Colon (tissue), 2 donors: Measurements from ENCODE around the gene CHIC2.

Experiments
- FAIRE-seq: peaks from 2 replicates; lab custom pipeline; 2012; peaks lifted over from hg19 to GRCh38; lab: Jason Lieb, UNC
- donor health status: control.
- donor health status: control.

CHIC2 gene

DNA sequence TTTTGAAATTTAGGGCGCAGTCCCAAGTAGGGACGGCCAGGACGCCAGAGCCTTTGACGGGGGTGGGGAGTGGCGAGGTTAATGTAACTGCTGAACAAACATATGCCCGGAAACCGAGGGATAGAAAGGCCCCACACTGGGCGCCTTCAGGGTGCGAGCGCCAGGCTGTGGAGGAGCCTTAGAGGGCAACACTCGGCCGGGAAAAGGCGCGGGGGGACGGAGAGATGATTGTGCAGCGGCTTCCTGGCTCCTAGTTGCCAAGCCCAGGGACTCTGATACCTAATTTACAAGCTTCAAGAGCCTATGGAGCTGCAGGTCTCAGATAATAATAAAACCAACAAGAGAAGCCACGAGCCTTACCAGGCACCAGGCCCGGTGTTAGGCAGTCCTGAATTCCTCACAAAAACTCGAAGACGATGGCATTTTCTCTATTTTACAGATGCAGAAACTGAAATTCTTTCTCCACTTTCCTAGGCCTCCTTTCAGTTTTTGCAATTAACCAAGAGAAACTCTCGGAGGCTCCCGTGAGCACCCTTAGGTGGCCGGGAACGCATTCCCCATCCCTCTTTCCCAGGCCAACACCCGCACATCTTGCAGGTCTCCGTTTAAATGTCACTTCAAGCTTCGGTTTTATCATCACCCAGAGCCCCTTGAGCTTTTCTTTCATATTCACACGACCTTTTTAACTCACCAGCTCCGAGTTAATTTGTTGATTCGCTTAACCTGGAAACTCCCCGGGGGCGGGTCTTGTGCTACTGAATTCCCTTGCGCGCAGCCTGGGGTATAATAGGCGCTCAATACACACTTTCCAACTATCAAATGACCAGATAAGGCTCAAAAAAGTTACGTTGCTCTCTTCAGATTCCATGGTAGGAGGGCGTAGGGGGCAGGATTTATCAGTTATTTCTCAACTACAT lies 29.2 kb upstream of the CHIC2 start:
- no peak for FAIRE-seq

DNA sequence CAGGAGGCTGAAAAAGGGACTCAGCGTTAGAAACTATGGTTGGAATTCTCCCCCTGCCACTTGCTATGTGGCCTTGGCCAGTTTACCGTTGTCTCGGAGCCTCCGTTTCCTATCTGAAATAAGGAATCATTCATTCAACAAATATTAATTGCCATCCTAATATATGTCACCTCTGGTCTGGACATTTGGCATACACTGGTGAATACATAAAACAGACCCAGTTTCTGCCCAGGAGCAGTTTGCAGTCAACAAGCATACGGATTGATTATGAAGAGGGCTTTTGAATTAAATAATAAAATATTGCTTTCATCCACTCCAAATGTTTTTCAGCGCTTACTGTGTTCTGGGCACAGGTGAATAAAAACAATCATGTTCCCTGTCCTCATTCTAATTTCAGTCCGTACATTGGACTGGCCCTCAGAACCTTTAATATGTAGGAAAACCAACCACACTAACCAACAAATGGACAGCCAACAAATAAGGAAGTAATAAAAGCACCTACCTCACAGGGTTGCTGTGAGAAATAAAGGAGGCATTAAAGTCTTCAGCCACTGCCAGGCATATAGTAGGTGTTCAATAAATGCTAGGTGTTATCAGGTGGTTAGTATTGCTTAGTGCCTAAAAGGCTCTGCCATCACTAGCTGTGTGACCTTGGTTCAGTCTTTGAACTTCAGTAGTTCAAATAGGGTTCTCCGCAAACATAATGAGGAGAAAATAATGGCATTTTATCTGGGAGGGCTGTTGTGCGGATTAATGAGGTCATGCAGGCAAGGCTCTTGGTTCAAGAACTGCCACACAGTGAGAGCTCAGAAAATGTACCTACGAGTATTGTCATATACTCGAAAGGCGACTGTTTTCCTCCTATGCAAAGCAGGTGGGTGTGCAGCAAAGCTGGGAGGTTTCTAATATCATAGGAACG lies 28.3 kb upstream of the CHIC2 start:
- no peak for FAIRE-seq

DNA sequence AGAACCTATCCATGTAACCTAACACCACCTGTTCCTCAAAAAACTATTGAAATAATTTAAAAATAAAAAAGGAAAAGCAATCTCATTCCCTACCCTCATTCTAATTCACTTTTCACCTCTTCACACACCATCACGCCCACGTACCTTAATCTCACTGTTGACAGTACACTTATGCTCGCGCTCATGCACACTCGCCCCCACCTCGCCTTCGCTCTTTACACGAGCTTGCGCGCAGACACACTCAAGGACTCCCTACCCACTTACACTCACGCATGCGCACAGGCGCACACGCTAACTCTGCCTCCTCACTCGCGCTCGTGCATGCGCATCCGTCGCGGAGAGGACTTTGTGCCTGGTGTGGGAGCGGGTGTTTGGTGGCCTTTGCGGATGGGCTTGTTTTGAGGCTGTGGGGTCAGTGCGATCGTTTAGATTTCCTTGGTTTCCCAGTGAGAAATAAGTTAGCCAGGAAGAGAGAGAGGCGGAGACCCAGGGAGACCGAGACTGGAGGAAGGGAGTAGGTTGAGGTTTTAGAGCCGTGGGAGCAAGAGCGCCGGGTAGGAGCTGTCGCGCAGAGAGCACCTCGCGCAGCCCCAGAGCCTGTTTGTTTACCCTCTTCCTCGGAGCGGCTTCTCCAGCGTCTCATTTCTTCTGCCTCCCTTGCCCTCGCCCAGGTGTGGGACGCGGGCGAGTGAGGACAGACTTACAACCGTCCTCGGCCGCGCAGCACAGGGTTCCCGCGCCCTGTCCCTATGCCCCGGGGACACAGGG lies 27.4 kb upstream of the CHIC2 start:
- no peak for FAIRE-seq

DNA sequence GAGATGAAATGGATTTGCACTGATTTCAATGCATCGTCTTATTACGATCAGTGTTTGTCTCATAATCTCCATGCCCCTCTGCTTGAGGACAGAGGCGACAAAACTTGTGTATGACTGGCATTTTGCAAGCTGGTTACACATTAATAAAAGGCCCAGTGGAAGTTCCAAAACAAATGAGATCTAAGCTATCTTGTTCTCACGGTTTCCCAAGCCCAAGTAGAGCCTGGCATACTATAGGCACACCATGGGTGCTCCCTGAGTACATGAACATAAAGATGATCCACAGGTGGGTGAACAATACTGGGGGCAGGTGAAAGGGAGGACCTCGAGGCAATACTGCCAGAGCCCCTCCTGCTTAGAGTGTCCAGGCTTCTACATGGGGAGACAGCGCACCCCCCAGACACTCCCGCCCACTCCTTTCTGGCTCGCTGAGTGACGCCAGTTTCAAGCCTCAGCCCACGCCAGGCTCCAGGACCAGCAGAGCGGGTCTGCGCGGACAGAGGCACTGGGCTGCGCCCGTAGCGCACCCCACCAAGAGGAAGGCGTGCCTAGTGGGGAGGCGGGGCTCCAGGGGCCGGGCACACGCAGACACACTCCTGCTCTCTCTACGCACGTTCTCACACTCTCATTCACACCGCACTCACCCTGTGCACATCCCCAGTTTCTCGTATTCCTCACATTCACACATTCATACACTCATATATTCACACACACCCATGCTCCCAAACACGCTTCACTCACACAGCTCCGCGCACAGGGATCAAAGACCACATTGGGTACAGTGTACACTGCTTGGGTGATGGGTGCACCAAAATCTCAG lies 26.6 kb upstream of the CHIC2 start:
- no peak for FAIRE-seq

DNA sequence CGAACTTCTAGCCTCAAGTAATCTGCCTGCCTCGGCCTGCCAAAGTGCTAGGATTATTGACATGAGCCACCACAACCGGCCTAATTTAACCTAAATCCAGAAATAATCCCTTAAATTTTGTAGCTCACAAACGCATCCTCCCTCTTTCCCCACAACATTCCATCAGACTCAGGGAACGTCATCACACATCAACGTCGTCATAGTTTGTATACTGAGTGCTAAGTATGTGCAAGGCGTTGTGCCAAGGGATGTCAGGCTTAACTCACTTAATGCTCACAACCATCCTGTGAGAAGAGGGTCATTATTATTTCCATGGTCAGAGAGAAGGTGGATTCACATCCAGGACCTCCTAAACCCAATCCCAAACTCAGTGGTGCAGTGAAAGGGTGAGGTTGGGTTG lies 26.0 kb upstream of the CHIC2 start:
- FAIRE-seq = no peak

DNA sequence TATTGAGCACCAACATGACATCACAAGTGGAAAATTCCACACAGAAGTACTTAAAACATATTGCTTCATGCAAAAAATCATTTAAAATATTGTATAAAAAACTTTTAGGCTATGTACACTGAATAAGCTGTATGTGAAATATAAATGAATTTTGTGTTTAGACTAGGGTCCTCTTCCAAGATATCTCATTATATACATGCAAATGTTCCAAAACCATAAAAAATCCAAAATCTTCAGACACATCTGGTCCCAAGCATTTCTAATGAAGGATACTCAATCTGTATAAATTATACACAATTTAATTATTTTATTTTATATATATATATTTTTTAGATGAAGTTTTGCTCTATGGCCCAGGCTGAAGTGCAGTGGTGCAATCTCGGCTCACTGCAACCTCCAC lies 25.5 kb upstream of the CHIC2 start:
- FAIRE-seq = no peak

DNA sequence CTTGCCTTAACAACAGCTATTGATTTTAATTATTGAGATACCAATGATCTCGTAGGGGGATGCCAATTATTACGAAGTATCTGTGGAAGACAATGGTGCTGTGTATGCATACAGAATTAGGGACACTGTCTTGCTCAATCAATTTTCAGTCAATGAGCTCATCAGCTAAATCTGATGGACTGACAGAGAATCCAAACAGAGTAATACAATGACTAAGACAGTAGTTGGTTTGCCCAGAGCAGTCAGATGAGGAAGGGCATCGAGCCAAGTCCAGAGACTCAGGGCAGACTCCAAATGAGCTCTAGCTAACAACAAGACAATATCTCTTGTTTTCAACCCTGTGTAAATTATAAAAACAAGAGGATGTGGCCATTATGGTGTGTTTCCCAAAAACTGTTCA lies 20.9 kb upstream of the CHIC2 start:
- no peak for FAIRE-seq

DNA sequence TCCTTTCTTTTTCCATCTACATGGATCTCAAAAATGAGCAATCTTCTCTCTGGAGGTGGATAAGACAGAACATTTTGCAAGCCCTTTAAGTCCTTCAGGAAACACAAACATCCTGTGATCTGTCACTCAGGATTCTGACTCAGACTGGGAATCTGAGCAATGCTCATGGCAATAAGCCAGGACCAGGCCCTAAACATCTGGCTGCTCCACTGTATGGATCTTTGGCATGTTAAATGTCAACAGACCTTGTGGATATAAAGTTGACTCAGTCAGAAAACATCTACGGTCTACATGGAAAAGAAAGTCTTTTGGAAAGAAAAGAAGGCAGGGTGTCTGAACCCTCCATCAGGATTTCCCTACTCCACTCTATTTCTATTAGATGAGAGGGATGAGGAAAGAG lies 17.8 kb upstream of the CHIC2 start:
- FAIRE-seq = no peak

DNA sequence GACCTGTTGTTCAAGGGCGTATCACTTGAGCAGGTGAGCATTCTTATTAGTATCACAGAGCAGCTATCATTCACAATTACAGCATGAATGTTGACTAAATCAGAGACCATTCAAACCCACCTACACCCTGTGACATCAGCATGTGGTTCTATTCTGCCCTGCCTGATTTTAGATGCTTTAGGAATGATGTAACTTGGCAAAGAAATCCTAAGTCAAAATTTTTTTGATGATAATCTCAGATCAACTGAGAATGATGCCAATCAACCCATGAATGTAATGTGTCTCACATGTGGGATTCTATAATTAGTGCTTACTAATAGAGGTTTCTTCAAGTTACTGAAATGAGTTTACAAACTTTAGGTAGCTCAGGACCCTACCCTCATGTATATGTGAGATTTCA lies 13.4 kb upstream of the CHIC2 start:
- FAIRE-seq = no peak

DNA sequence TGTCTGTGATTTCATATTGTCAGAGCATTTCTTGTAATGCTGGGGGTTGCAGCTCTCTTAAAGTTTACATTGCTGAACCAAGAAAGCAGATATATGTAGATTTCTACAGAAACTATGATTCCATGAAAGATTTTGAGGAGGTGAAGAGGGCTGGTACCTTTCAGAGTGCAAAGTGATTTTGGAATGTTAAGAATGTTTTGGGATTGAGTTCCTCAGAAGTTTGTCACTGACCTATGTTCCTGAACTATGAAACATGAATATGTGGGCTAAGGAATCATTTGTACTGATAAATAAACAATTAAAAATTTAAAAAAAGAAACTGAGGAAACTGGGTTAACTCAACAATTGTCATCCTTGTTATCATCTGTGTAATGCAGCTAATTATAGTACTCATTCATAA lies 12.3 kb upstream of the CHIC2 start:
- FAIRE-seq = no peak

DNA sequence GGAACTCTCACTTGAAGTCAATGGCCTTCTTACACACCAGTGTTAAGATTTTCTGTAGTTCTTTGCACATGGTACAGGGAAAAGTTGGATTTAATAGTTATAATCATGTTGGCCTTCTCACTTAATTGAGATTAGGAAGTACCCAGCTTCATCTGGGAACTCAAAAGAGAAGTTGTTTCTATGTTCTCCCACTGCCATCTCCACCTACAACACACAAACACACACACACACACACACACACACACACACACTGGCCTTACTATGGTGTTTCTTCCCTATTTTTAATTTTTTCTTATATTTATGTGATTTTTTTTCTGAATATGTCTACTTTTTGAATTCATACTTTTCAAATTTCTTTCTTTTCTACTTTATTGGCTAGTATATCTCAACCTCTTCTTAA lies 10.0 kb upstream of the CHIC2 start:
- no peak for FAIRE-seq

DNA sequence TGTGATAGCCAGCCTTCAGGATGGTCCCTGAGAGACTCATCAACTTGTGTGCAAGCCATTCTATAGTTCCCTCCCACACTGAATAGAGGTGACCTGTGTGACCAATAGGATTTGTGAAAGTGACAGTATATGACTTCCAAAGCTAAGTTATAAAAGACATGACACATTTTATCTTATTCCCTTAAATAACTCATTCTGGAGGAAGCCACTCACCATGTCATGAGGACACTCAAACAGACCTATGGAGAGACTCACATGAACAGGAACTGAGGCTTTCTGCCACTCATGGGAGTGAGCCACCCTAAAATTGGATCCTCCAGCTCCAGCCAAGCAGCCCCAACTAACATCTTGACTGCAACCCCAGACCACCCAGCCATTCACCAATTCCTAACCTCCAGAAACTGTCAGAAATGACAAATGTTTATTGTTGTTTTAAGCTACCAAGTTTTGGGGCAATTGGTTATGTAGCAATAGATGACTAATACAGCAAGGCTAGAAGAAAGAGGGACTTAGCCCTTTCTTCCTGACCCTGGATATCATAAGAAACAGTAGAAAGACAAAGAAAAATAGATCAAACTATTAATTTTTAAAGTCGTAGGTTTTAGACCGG lies 9.0 kb upstream of the CHIC2 start:
- no peak for FAIRE-seq

DNA sequence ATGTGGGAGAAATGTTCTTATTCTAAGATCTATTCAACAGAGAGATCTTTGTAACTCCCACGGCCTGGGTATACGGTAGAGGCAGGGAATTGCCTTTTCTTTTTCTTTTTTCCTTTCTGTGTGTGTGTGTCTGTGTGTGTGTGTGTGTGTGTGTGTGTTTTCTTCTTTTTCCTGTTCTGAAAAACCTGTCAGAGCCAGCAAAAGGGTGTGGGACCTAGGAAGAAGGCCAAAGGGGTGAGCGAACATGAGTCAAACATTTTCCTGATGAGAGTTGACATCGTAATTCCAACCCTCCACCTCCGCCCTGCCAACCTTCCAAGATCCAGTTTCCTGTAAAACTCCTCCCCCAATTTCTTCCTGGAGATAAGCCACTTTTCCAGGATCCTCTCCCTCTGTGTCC lies 2.8 kb upstream of the CHIC2 start:
- FAIRE-seq = no peak

DNA sequence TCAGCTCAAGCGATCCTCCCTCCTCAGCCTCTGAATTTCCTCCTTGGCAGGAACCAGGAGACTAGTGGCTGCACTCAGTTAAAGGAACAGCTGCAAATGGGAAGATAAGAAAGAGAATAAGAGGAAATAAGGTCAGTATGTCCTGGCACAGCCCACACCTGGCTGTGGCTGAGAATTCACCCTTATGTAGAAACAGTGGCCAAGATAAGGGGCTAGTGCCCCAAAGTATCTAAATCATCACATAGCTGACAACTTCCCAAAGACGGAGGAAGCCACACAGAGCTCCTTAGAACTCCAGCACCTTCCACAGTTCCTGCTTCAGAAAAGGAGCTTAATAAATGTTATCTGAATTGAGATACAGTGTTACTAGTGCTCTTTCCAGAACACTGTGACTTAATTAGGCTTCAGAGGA lies 2.3 kb upstream of the CHIC2 start:
- FAIRE-seq = no peak

DNA sequence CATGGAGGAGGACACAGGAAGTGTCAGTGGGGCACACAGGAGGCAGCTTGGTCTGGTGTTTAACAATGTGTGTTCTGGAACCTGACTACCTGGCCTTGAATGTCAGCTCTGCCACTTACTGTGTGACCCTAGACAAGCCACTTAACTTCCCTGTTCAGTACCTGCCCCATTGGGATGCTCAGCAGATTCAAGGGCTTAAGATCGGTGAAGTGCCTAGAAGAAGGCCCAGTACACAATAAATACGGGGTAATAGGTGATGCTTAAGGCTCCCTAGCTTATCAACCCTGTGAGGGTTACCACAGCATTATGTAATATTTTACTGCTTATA lies 1.6 kb upstream of the CHIC2 start:
- no peak for FAIRE-seq

DNA sequence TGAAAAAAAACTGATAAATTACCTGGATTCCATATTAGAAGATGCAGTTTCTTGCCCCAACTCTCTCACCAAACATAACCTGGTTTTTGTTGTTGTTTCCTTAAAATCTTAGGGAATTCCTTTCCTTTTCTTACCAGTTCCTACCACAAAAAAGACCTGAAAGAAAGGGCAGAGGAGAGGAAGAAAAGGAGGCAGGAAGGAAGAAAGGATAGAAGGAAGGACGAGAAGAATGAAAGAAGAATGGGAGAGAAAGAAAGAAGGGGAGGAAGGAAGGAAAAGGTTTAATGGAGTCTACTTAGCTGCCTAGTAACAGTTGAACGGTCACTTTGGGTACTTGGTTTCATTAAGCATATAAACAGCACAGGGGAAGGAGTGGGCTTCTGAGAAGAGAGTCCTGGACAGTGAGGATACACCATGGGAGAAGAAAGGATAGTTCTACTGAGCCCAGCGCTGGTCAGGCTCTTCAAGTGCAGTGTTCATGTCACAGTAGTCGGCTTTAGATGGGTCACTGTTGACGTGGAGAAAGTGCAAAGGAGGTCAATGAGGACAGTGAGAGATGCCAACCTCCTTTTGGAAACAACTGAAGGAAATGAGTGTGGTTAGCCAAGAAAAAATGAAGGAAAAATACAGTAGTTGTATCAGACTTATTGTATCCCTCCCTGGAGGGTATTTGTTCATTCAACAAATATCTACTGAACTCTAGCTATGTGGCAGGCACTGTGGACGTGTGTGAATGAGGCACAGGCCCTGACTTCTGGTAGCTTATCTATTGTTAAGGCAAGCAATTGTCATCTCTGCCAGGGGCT lies 1.1 kb upstream of the CHIC2 start:
- FAIRE-seq = no peak

DNA sequence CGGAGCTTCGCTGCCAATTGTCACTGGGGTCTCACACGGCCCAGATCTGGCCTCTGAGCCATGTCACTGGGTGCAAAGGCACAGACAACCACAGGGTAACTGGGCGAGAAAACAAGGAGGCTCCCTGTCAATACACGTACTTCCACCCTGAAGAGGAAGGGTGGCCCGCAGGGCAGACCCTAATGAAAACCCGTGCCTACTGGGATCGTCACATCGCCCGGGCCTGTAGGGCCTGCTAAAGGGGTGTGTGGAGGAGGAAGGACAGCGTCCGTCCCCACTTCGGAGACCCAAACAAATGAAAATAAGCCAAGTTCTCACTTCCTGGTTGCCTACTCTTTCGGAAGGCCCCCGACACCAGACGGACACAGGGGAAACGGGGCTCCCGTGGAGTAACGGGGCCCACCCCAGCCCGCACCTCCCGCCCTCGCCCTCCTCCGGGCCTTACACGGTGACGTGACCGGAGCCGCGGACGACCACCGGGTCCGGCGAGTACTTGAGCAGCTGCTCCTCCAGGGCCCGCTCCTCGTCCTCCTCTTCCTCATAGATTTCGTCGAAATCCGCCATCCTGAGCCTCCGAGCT lies 578 bp downstream of the CHIC2 start:
- FAIRE-seq = no peak

DNA sequence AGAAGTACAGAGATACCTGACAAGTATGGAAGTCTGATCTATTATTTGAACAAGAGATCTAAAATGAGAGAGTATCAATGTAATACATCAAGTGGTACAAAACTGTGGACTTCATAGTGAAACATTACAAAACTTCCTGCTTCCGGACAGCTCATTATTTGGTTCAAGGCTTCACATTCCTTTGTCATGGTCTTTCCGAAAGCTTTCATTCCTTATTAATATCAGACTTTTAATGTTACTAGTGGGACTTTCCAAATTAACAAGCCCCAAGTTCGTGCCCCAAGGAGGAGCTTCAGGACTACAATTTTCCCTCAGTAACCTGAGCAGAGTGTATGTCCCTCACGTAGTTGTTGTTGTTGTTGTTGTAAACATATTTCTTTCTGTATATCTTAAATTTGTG lies 1.2 kb downstream of the CHIC2 start:
- FAIRE-seq = no peak

DNA sequence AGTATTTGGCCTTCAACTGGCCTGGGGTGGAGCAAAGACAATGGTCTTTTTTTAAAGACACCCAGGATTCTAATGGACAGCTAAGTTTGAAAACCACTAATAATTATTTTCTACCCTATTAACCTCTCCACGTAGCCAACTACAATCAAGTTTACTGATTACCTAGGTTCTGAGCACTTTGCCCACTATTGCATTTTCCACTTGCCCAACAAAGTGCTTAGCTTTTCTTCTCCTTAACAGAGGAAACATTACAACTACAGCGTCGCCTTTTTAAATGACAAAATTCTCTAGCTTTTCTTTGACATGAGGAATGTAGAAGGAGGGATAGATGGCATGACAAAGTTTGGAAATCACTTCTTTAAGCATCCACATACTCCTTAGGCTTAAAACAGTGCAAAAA lies 2.0 kb downstream of the CHIC2 start:
- no peak for FAIRE-seq

DNA sequence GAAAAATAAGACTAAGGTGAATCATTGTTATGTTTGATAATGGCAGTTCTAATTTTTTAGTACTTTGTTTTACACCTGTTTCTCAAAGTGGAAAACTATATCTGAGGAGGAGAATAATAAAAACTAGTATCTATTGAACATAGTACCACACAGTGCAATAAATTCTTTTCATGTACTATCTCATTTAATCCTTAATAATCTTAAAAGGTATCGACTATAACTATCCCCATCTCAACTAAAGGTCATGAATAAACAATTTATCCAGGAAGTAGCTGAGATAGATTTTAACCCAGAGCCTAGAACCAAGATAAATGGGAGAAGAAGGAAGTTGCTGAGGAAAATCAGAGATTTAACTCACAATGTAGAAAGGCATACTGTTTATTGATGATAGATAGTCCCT lies 2.5 kb downstream of the CHIC2 start:
- FAIRE-seq = no peak
